Heart left ventricle (tissue), 16 donors: ENCODE results near the gene SLC5A2. TPM values are rescaled to one million over a fixed set of nuclear protein-coding genes. Genes with fewer than 3 reads are reported as not detected.
A peak's percentile ranks its signal among the peaks of the same experiment; 100 is the strongest.

Experiments
- ATAC-seq, 4 donors: fragments of 200-7000 bp; cut with Tn5 transposase; one replicate each; pipeline ENCODE4 v1.9.1; 2020 to 2022; ENCODE audit warnings: moderate library complexity in 4 of 4, mild to moderate bottlenecking in 3 of 4, moderate number of reproducible peaks in 1 of 4
- DNase-seq, 5 donors: peaks; one replicate each; pipeline ENCODE4 v3.0.0-alpha.2; 2020
- H3K27ac ChIP-seq, 12 donors: fragments of 200-600 bp; sonication (generic) in 4 of 12; one replicate each; pipeline versions ENCODE4 v1.5.0 to v1.8.0; 2016 to 2022; ENCODE audit warnings: mild to moderate bottlenecking in 2 of 12
- H3K27me3 ChIP-seq, 9 donors: fragments of 200-600 bp; sonication (generic) in 2 of 9; one replicate each; pipeline versions ENCODE4 v1.5.1 to v1.8.0; 2016 to 2022; ENCODE audit warnings: mild to moderate bottlenecking in 3 of 9
- H3K36me3 ChIP-seq, 9 donors: fragments of 200-600 bp; sonication (generic) in 2 of 9; one replicate each; pipeline versions ENCODE4 v1.5.0 to v1.8.0; 2018 to 2022; ENCODE audit warnings: mild to moderate bottlenecking in 2 of 9
- H3K4me1 ChIP-seq, 12 donors: fragments of 200-600 bp; sonication (generic) in 4 of 12; one replicate each; pipeline versions ENCODE4 v1.5.0 to v1.8.0; 2016 to 2022; ENCODE audit warnings: mild to moderate bottlenecking in 3 of 12
- H3K4me3 ChIP-seq, 12 donors: fragments of 200-600 bp; sonication (generic) in 4 of 12; one replicate each; pipeline versions ENCODE4 v1.5.0 to v1.8.0; 2017 to 2022; ENCODE audit warnings: mild to moderate bottlenecking in 9 of 12, moderate library complexity in 4 of 12
- H3K9me3 ChIP-seq, 12 donors: fragments of 200-600 bp; sonication (generic) in 4 of 12; one replicate each; pipeline versions ENCODE4 v1.5.0 to v1.8.0; 2016 to 2022; ENCODE audit warnings: mild to moderate bottlenecking in 1 of 12
- CTCF ChIP-seq, 12 donors: fragments of 200-600 bp; sonication (generic) in 4 of 12; IDR thresholded peaks; one replicate each; pipeline versions ENCODE4 v1.5.0 to v1.8.0; 2018 to 2022; ENCODE audit warnings: antibody characterized with exemption in 12 of 12, mild to moderate bottlenecking in 5 of 12
- POLR2A ChIP-seq, 2 donors: fragments of 450-650 bp; IDR thresholded peaks; one replicate each; pipeline ENCODE4 v1.6.1; 2017; ENCODE audit warnings: antibody characterized with exemption in 2 of 2, mild to moderate bottlenecking in 2 of 2, moderate library complexity in 2 of 2
- WGBS, 4 donors: extraction: QIAGEN DNeasy Blood & Tissue Kit in 2 of 4; methylation state at CpG; one replicate each; pipeline versions ENCODE4 v1.1.5 to v1.1.7; 2013 to 2018; 5-methylcytosine and 5-hydroxymethylcytosine counted together
- intact Hi-C, 10 donors: fragments of 100-400 bp; cut with DNase I; formaldehyde crosslinking; loops; one replicate each; pipeline versions ENCODE4 v1.11.1 to v1.14.2; 2022
- polyA plus RNA-seq, 2 donors: library from polyadenylated mRNA; stranded (reverse); fragments of 200-250 nt; gene quantifications; one replicate each; pipeline ENCODE4 v1.2.3, GENCODE V29; 2013
- total RNA-seq, 9 donors: library from RNA; depleted of rRNA in 2 of 9; stranded (reverse); fragments of >200 nt in 2 of 9; fragmentation: NEBNext Ultra II Directional in 3 of 9; extraction: Animal tissue kit (Norgen Biotek cat#: 25700) in 3 of 9; gene quantifications; one replicate each; pipeline versions ENCODE4 v1.1.0 to v1.2.4, GENCODE V29; 2016 to 2023
- donor health status: ischemic (EF 13 %, LVEDD 7.1; RV severe dilation, severe dysfunction).
- donor health status: healthy with polysubstance abuse.
- donor health status: DM: no; HTN: yes; CAD: no.
- donor health status: DM: no; HTN: no; CAD: no.
- donor health status: ischemic (EF 25% LVEDD 6.9; RV normal size, moderate dysfunction).
- donor health status: ischemic (EF 25% LVEDD 5.7; RV mildly dilated, moderate dysfunction).
- donor health status: healthy.
- donor health status: DM: yes; HTN: yes; CAD: no.
- donor health status: ischemic (EF 35%, LVEDD 5.7; RV mildly dilated, moderate dysfunction).
- donor health status: nonischemic (EF 11% LVEDD 7.7; RV severe dilation, severe dysfunction).
- donor health status: DM: yes; HTN: yes; CAD: no.
- donor health status: PGD.
- donor health status: ischemic (EF 29% LVEDD 5.4; RV normal size, mild dysfunction).
- donor health status: nonischemic (EF 23%, LVEDD 6.1; RV moderate dilation, normal function).

SLC5A2 gene
- total and polyA plus RNA-seq, 11 donors, result 0.08 to 0.76 TPM; not detected in 9

- Histone ChIP-seq H3K4me3 (no peak overlapping the region), H3K9me3 (no peaks in the 10 kb centered on the region), H3K27me3 (no peaks in the 10 kb centered on the region), H3K36me3 (peaks cover 0 to 55% (median 47%) of the 10 kb centered on the region in 9 donors), H3K4me1 (peaks cover 0 to 13% (median 9%) of the 10 kb centered on the region in 12 donors), H3K27ac (no peak overlapping the region)
- no peak for DNase-seq
- WGBS, 4 donors, result 95 to 97% (median 96%) methylated on average over 21 to 36 of the region's 36 CpGs
- no peak for ATAC-seq
- TF ChIP-seq POLR2A (IDR thresholded peaks at IDR 0.05), result no peak
- intact Hi-C loops, result loop anchor here in 2 of 10 donors (5.0 to 10.0 kb wide), 2 partner anchors 38 to 250 kb away; a partner anchor contains a TSS
Measured at GRCh38 chr16:31464348-31464769, 18.6 kb upstream of the SLC5A2 start.

GRCh38 chr16:31464781-31465260 lies 18.1 kb upstream of the SLC5A2 start:
- Histone ChIP-seq H3K27ac (no peak overlapping the region), H3K4me1 (peaks cover 0 to 12% (median 9%) of the 10 kb centered on the region in 12 donors), H3K27me3 (no peaks in the 10 kb centered on the region), H3K9me3 (no peaks in the 10 kb centered on the region), H3K4me3 (no peak overlapping the region), H3K36me3 (peaks cover 0 to 55% (median 47%) of the 10 kb centered on the region in 9 donors)
- DNase-seq, result peak in 1 of 5 donors; percentile 8
- no peak for ATAC-seq
- intact Hi-C loops, result loop anchor here in 2 of 10 donors (5.0 to 10.0 kb wide), 2 partner anchors 37 to 250 kb away; a partner anchor contains a TSS
- TF ChIP-seq CTCF (IDR thresholded peaks at IDR 0.05), result no peak
- TF ChIP-seq POLR2A (IDR thresholded peaks at IDR 0.05), result no peak
- 91 to 96% (median 95%) methylated on average over 11 to 17 of the region's 17 CpGs for WGBS, 4 donors

GRCh38 chr16:31465788-31466370 lies 17.0 kb upstream of the SLC5A2 start:
- H3K36me3 ChIP-seq, result peaks cover 0 to 55% (median 47%) of the 10 kb centered on the region in 9 donors
- WGBS, 4 donors, result 91 to 95% (median 91%) methylated on average over 15 to 20 of the region's 20 CpGs
- DNase-seq, result no peak

GRCh38 chr16:31466381-31466841 lies 16.5 kb upstream of the SLC5A2 start:
- peaks cover 0 to 55% (median 47%) of the 10 kb centered on the region in 9 donors for H3K36me3 ChIP-seq
- DNase-seq (peak in 1 of 5 donors; percentile 26), ATAC-seq (no peak)
- no peaks in the 10 kb centered on the region for H3K9me3 ChIP-seq
- 88 to 96% (median 94%) methylated on average over 17 to 18 of the region's 18 CpGs for WGBS, 4 donors
- peak overlapping the region in 4 of 12 donors; percentile 29 to 64 (median 39) for H3K27ac ChIP-seq
- no peak overlapping the region for H3K4me3 ChIP-seq
- TF ChIP-seq CTCF (IDR thresholded peaks at IDR 0.05), result no peak
- TF ChIP-seq POLR2A (IDR thresholded peaks at IDR 0.05), result no peak
- intact Hi-C loops, result loop anchor here in 1 of 10 donors (10.0 kb wide), 1 partner anchor 248 kb away; a partner anchor contains a TSS
- H3K4me1 ChIP-seq, result peaks cover 0 to 12% (median 5%) of the 10 kb centered on the region in 12 donors
- H3K27me3 ChIP-seq, result no peaks in the 10 kb centered on the region

More at GRCh38 chr16:31465788-31466370, 17.0 kb upstream of the SLC5A2 start:
- Histone ChIP-seq H3K27me3 (no peaks in the 10 kb centered on the region), H3K4me3 (no peak overlapping the region), H3K27ac (no peak overlapping the region), H3K4me1 (peaks cover 0 to 9% (median under 1%) of the 10 kb centered on the region in 12 donors), H3K9me3 (no peaks in the 10 kb centered on the region)
- TF ChIP-seq POLR2A (IDR thresholded peaks at IDR 0.05), result no peak
- no peak for TF ChIP-seq CTCF (IDR thresholded peaks at IDR 0.05)
- intact Hi-C loops, result loop anchor here in 1 of 10 donors (10.0 kb wide), 1 partner anchor 249 kb away; a partner anchor contains a TSS
- ATAC-seq, result no peak
